ENCODE data around the gene CPNE4.

The CPNE4 gene

GRCh38 chr3:131713416-131714123 lies 321.2 kb downstream of the CPNE4 start:
- Mint-ChIP-seq H3K27ac (no peak overlapping the region), H3K36me3 (ENCODE audit: low read depth) (no peaks in the 10 kb centered on the region), H3K4me3 (no peak overlapping the region), H3K9me3 (no peaks in the 10 kb centered on the region), H3K27me3 (ENCODE audit: low read depth) (no peaks in the 10 kb centered on the region), H3K4me1 (no peaks in the 10 kb centered on the region)
- no peak for TF ChIP-seq CTCF (IDR thresholded peaks at IDR 0.05; ENCODE audit: unreplicated experiment in 3 of 3)

- H3K4me3 Mint-ChIP-seq = no peak overlapping the region
- no peak overlapping the region for H3K27ac Mint-ChIP-seq
- no peak for TF ChIP-seq CTCF (IDR thresholded peaks at IDR 0.05; ENCODE audit: unreplicated experiment in 3 of 3)
- H3K9me3 Mint-ChIP-seq = no peaks in the 10 kb centered on the region
- H3K27me3 Mint-ChIP-seq (ENCODE audit: low read depth) = no peaks in the 10 kb centered on the region
- no peaks in the 10 kb centered on the region for H3K4me1 Mint-ChIP-seq
- no peaks in the 10 kb centered on the region for H3K36me3 Mint-ChIP-seq (ENCODE audit: low read depth)
Measured at GRCh38 chr3:131712662-131713061, 322.2 kb downstream of the CPNE4 start.

GRCh38 chr3:131711114-131711768 lies 323.6 kb downstream of the CPNE4 start:
- no peaks in the 10 kb centered on the region for H3K4me1 Mint-ChIP-seq
- H3K36me3 Mint-ChIP-seq (ENCODE audit: low read depth) = no peaks in the 10 kb centered on the region
- H3K27ac Mint-ChIP-seq = no peak overlapping the region

GRCh38 chr3:131708241-131708640 lies 326.6 kb downstream of the CPNE4 start:
- H3K4me3 Mint-ChIP-seq = no peak overlapping the region
- no peaks in the 10 kb centered on the region for H3K27me3 Mint-ChIP-seq (ENCODE audit: low read depth)
- no peaks in the 10 kb centered on the region for H3K4me1 Mint-ChIP-seq
- H3K36me3 Mint-ChIP-seq (ENCODE audit: low read depth) = no peaks in the 10 kb centered on the region
- no peak overlapping the region for H3K27ac Mint-ChIP-seq
- H3K9me3 Mint-ChIP-seq = no peaks in the 10 kb centered on the region
- TF ChIP-seq CTCF (IDR thresholded peaks at IDR 0.05; ENCODE audit: unreplicated experiment in 3 of 3) = no peak

More at GRCh38 chr3:131711114-131711768, 323.6 kb downstream of the CPNE4 start:
- H3K9me3 Mint-ChIP-seq = no peaks in the 10 kb centered on the region
- no peaks in the 10 kb centered on the region for H3K27me3 Mint-ChIP-seq (ENCODE audit: low read depth)
- no peak for TF ChIP-seq CTCF (IDR thresholded peaks at IDR 0.05; ENCODE audit: unreplicated experiment in 3 of 3)
- H3K4me3 Mint-ChIP-seq = no peak overlapping the region

- Mint-ChIP-seq H3K27me3 (ENCODE audit: low read depth) (no peaks in the 10 kb centered on the region), H3K4me3 (no peak overlapping the region), H3K4me1 (no peaks in the 10 kb centered on the region), H3K9me3 (no peaks in the 10 kb centered on the region), H3K27ac (no peak overlapping the region), H3K36me3 (ENCODE audit: low read depth) (no peaks in the 10 kb centered on the region)
- no peak for TF ChIP-seq CTCF (IDR thresholded peaks at IDR 0.05; ENCODE audit: unreplicated experiment in 3 of 3)
Measured at GRCh38 chr3:131705558-131706051, 329.2 kb downstream of the CPNE4 start.

Measured in nephron (organoid).